Measurements from ENCODE around the gene MRTFA.

Gene MRTFA

GRCh38 chr22:40416267-40416570 is 220.3 kb downstream of the MRTFA start:
- no peak for FAIRE-seq
- TF ChIP-seq TAF1 (IDR thresholded peaks at IDR 0.05; ENCODE audit: borderline replicate concordance, low read depth, low read length) (no peak), POLR2A (IDR thresholded peaks at IDR 0.05; ENCODE audit: low read depth, low read length) (no peak), POLR2AphosphoS5 (IDR thresholded peaks at IDR 0.05; ENCODE audit: low read depth, low read length) (no peak)

GRCh38 chr22:40415531-40416266 is 220.8 kb downstream of the MRTFA start:
- DNase-seq (ENCODE audit: insufficient read length) (peak; percentile 74), FAIRE-seq (no peak)
- TF ChIP-seq POLR2A (IDR thresholded peaks at IDR 0.05; ENCODE audit: low read depth, low read length) (no peak; the same call in 1 of the 2 replicates), POLR2AphosphoS5 (IDR thresholded peaks at IDR 0.05; ENCODE audit: low read depth, low read length) (no peak), TAF1 (IDR thresholded peaks at IDR 0.05; ENCODE audit: borderline replicate concordance, low read depth, low read length) (no peak)

More at GRCh38 chr22:40416267-40416570, 220.3 kb downstream of the MRTFA start:
- DNase-seq (ENCODE audit: insufficient read length): no peak

DNA sequence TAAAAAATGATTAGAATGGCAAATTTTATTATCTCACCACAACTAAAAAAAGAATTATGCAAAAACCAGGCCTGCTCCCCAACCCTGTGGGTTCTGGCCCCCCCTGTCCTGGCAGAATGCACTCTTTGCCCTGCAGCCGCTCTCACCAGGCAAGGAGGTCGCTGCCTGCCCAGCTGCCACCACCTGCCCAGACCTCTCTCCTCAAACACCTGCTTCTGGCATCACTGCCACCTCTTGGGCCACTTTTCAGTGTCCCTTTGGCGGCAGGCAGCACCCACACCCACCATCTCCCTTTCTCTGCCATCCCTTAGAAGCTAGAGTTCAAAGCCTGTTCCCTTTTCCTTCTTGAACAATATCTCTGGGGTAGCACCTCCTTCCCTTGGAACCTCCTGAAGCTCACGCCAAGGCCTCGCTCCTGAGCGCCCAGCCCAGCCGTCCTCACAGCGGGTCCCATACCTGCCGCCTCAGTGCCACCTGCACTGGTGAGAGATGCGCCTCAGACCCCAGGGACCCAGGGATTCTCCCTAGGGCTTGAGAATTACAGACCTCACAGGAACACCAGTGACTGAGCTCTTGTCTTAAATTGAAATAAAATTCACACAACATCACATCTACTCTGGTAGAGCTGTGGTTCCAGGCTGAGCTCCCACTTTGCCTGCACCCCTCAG is 221.5 kb downstream of the MRTFA start:
- TF ChIP-seq POLR2A (IDR thresholded peaks at IDR 0.05; ENCODE audit: low read depth, low read length) (no peak), POLR2AphosphoS5 (IDR thresholded peaks at IDR 0.05; ENCODE audit: low read depth, low read length) (no peak), TAF1 (IDR thresholded peaks at IDR 0.05; ENCODE audit: borderline replicate concordance, low read depth, low read length) (no peak)
- FAIRE-seq (peak; percentile 87), DNase-seq (ENCODE audit: insufficient read length) (no peak)

- DNase-seq (ENCODE audit: insufficient read length) (no peak), FAIRE-seq (no peak)
These were observed 222.2 kb downstream of the MRTFA start for GRCh38 chr22:40414311-40414710.

GRCh38 chr22:40413873-40414272 is 222.6 kb downstream of the MRTFA start:
- peak; percentile 89 for FAIRE-seq
- TF ChIP-seq POLR2AphosphoS5 (IDR thresholded peaks at IDR 0.05; ENCODE audit: low read depth, low read length) (no peak), POLR2A (IDR thresholded peaks at IDR 0.05; ENCODE audit: low read depth, low read length) (0 out of 2 replicates have a peak, but pooled peaks have one; percentile 22)

More at GRCh38 chr22:40414311-40414710, 222.2 kb downstream of the MRTFA start:
- no peak for TF ChIP-seq POLR2A (IDR thresholded peaks at IDR 0.05; ENCODE audit: low read depth, low read length)
- no peak for TF ChIP-seq TAF1 (IDR thresholded peaks at IDR 0.05; ENCODE audit: borderline replicate concordance, low read depth, low read length)
- no peak for TF ChIP-seq POLR2AphosphoS5 (IDR thresholded peaks at IDR 0.05; ENCODE audit: low read depth, low read length)

DNA sequence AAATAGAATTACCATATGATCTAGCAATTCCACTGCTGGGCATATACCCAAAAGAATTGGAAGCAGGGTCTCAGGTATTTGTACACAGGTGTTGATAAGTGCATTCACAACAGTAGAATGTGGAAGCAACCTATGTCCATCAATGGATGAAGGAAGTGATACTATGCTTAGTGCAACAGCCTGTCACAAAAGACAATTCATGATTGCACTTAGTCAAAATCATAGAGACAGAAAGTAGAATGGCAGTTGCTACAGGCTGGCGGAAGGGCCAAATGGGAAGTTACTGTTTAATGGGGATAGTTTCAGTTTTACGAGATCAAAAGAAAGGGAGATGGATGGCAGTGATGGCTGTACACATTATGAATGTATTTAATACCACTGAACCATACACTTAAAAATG is 224.1 kb downstream of the MRTFA start:
- FAIRE-seq (peak; percentile 99), DNase-seq (ENCODE audit: insufficient read length) (no peak)
- TF ChIP-seq TAF1 (IDR thresholded peaks at IDR 0.05; ENCODE audit: borderline replicate concordance, low read depth, low read length): no peak
- TF ChIP-seq POLR2A (IDR thresholded peaks at IDR 0.05; ENCODE audit: low read depth, low read length): no peak
- no peak for TF ChIP-seq POLR2AphosphoS5 (IDR thresholded peaks at IDR 0.05; ENCODE audit: low read depth, low read length)

More at GRCh38 chr22:40413873-40414272, 222.6 kb downstream of the MRTFA start:
- no peak for DNase-seq (ENCODE audit: insufficient read length)

GRCh38 chr22:40411506-40411861 is 225.0 kb downstream of the MRTFA start:
- FAIRE-seq (no peak), DNase-seq (ENCODE audit: insufficient read length) (no peak)
- TF ChIP-seq POLR2AphosphoS5 (IDR thresholded peaks at IDR 0.05; ENCODE audit: low read depth, low read length) (0 out of 2 replicates have a peak, but pooled peaks have one; percentile 19), POLR2A (IDR thresholded peaks at IDR 0.05; ENCODE audit: low read depth, low read length) (no peak), TAF1 (IDR thresholded peaks at IDR 0.05; ENCODE audit: borderline replicate concordance, low read depth, low read length) (no peak)

- no peak for TF ChIP-seq TAF1 (IDR thresholded peaks at IDR 0.05; ENCODE audit: borderline replicate concordance, low read depth, low read length)
- no peak for TF ChIP-seq POLR2AphosphoS5 (IDR thresholded peaks at IDR 0.05; ENCODE audit: low read depth, low read length)
- no peak for TF ChIP-seq POLR2A (IDR thresholded peaks at IDR 0.05; ENCODE audit: low read depth, low read length)
- FAIRE-seq (no peak), DNase-seq (ENCODE audit: insufficient read length) (no peak)
These were observed 225.6 kb downstream of the MRTFA start for GRCh38 chr22:40410731-40411505.

DNA sequence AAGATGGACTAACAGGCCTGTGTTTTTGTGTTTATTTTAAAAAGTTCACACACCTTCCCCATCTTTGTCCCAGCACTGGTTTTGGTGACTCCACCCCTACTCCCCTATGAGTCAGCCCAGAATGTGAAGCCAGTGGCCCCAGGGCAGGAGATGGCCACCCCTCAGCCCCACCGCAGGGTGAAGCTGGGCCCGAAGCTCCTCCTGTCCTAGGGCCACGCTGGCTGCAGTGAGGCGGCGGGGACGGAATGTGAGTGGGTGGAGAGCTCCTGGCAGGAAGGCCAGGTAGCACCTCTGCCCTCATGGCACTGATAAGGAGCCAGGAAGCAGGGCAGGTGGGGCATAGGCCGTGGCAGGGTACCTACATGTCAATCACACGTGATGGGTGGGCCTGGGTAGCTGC is 226.2 kb downstream of the MRTFA start:
- no peak for DNase-seq (ENCODE audit: insufficient read length)
- FAIRE-seq: no peak
- TF ChIP-seq POLR2A (IDR thresholded peaks at IDR 0.05; ENCODE audit: low read depth, low read length) (no peak), TAF1 (IDR thresholded peaks at IDR 0.05; ENCODE audit: borderline replicate concordance, low read depth, low read length) (no peak), POLR2AphosphoS5 (IDR thresholded peaks at IDR 0.05; ENCODE audit: low read depth, low read length) (no peak)

DNA sequence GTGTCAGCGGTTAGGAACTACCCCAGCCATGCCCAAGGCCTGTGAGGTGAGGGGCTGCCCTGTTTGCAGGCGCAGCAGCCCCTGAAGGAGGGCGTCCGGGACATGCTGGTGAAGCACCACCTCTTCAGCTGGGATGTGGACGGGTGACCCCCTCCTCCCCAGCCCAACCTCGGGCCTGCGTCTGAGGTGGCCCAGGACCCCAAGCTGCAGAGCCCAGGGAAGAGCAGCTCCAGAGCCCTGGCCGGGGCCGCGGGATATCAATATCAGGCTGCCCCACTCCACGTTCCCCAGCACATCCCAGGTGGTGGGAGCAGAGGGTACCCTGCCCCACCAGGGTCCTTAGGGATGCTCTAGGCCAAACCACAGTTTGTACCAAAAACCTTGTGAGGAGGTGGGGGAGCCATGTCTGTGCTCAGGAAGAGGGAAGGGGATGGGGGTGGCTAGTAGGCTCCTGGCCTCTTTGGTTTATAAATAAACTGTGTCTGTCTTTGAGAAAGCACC is 226.9 kb downstream of the MRTFA start:
- peak; percentile 27; the same call in 1 of the 2 replicates for TF ChIP-seq POLR2AphosphoS5 (IDR thresholded peaks at IDR 0.05; ENCODE audit: low read depth, low read length)
- no peak for TF ChIP-seq TAF1 (IDR thresholded peaks at IDR 0.05; ENCODE audit: borderline replicate concordance, low read depth, low read length)
- peak; percentile 35 for TF ChIP-seq POLR2A (IDR thresholded peaks at IDR 0.05; ENCODE audit: low read depth, low read length)
- DNase-seq (ENCODE audit: insufficient read length): no peak
- no peak for FAIRE-seq
